GM12891 (cell line): ENCODE measurements around the gene CDH4.

Experiments
- DNase-seq: peaks from one replicate; pipeline ENCODE4 v3.0.0; 2011; ENCODE audit warnings: low spot score; ENCODE audit not compliant: insufficient read length
- FAIRE-seq: peaks from 2 replicates; lab custom pipeline; 2011; peaks lifted over from hg19 to GRCh38; lab: Jason Lieb, UNC
- PAX5 ChIP-seq: IDR thresholded peaks from 2 replicates; pipeline ENCODE4 v1.6.1; 2011; ENCODE audit warnings: low read length, moderate library complexity, mild to moderate bottlenecking; ENCODE audit not compliant: insufficient read depth, severe bottlenecking
- POLR2A ChIP-seq: IDR thresholded peaks from 2 replicates; pipeline ENCODE4 v1.6.1; 2011; ENCODE audit warnings: low read depth, low read length, control low read depth
- POLR2AphosphoS5 ChIP-seq: IDR thresholded peaks from 2 replicates; pipeline ENCODE4 v1.6.1; 2011; ENCODE audit warnings: low read depth, low read length, control low read depth
- POU2F2 ChIP-seq: IDR thresholded peaks from 2 replicates; pipeline ENCODE4 v1.6.1; 2011; ENCODE audit warnings: low read depth, mild to moderate bottlenecking, control low read depth, low read length, moderate library complexity
- SPI1 ChIP-seq: IDR thresholded peaks from 2 replicates; pipeline ENCODE4 v1.6.1; 2011; ENCODE audit warnings: low read depth, low read length, control low read depth
- TAF1 ChIP-seq: IDR thresholded peaks from 2 replicates; pipeline ENCODE4 v1.6.1; 2011; ENCODE audit warnings: low read depth, low read length, control low read depth

Gene CDH4

GRCh38 chr20:61567204-61567603, 315.1 kb downstream of the CDH4 start:
- DNase-seq, result no peak
- no peak for FAIRE-seq
- no peak for TF ChIP-seq POLR2A
- no peak for TF ChIP-seq SPI1
- no peak for TF ChIP-seq PAX5
- TF ChIP-seq POLR2AphosphoS5, result no peak
- TF ChIP-seq TAF1, result no peak
- TF ChIP-seq POU2F2, result no peak

- no peak for TF ChIP-seq POU2F2
- no peak for TF ChIP-seq POLR2A
- no peak for TF ChIP-seq TAF1
- no peak for TF ChIP-seq SPI1
- DNase-seq (no peak), FAIRE-seq (no peak)
Measured at GRCh38 chr20:61569825-61570224, 317.8 kb downstream of the CDH4 start.

GRCh38 chr20:61570646-61571195, 318.7 kb downstream of the CDH4 start:
- FAIRE-seq (no peak), DNase-seq (no peak)
- TF ChIP-seq POLR2AphosphoS5 (no peak), POLR2A (no peak), POU2F2 (no peak), SPI1 (no peak), TAF1 (no peak), PAX5 (no peak)

- TF ChIP-seq POLR2AphosphoS5, result no peak
- no peak for TF ChIP-seq POU2F2
- no peak for TF ChIP-seq POLR2A
- no peak for TF ChIP-seq TAF1
- no peak for TF ChIP-seq PAX5
- no peak for TF ChIP-seq SPI1
- DNase-seq (no peak), FAIRE-seq (no peak)
Measured at GRCh38 chr20:61571221-61571620, 319.2 kb downstream of the CDH4 start.

- no peak for TF ChIP-seq POU2F2
- DNase-seq, result no peak
- no peak for FAIRE-seq
Measured at GRCh38 chr20:61571916-61572711, 320.1 kb downstream of the CDH4 start.

GRCh38 chr20:61572789-61573188, 320.7 kb downstream of the CDH4 start:
- DNase-seq, result no peak
- FAIRE-seq, result no peak
- TF ChIP-seq TAF1 (no peak), POLR2A (no peak), PAX5 (no peak), POLR2AphosphoS5 (no peak)

GRCh38 chr20:61573415-61574305, 321.6 kb downstream of the CDH4 start:
- DNase-seq (no peak), FAIRE-seq (no peak)
- no peak for TF ChIP-seq TAF1
- no peak for TF ChIP-seq POU2F2
- TF ChIP-seq POLR2AphosphoS5, result no peak

- FAIRE-seq, result no peak
- DNase-seq, result no peak
- no peak for TF ChIP-seq SPI1
- TF ChIP-seq POLR2A, result no peak
- TF ChIP-seq POLR2AphosphoS5, result no peak
- no peak for TF ChIP-seq PAX5
- no peak for TF ChIP-seq POU2F2
- TF ChIP-seq TAF1, result no peak
Measured at GRCh38 chr20:61575151-61575937, 323.3 kb downstream of the CDH4 start.

- TF ChIP-seq PAX5 (no peak), POLR2A (no peak), POU2F2 (no peak), TAF1 (no peak), SPI1 (no peak), POLR2AphosphoS5 (no peak)
- no peak for DNase-seq
- no peak for FAIRE-seq
Measured at GRCh38 chr20:61576372-61576771, 324.3 kb downstream of the CDH4 start.
